ENCODE results near the gene DDX3X. TPM values are rescaled to one million over a fixed set of nuclear protein-coding genes. Genes with fewer than 3 reads are reported as not detected.

Gene DDX3X
- total RNA-seq, 1 experiment from 2014 or later, result 228 TPM

DNA sequence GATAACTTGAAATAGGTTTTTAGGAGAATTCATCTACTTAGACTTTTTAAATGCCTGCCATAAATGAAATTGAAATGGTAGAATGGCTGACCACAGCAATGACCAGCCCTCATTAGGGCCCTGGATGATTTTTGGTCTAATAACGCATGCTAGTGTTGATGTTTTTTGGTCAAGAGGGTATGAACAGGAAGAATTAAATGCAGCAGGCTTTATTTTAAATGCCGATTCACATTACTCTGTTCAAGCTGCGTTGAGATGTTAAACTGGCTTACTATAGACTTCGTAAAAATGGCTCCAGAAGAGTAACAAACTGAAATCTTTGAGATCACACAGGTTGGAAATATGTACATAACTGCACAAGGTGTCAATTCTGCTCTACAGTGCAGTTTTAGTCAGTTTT is 14.6 kb downstream of the DDX3X start (continued):
- TF ChIP-seq USF1 (CRISPR knock-in tag; IDR thresholded peaks at IDR 0.05) (no peak), E2F1 (CRISPR knock-in tag; IDR thresholded peaks at IDR 0.05) (no peak), CREB1 (CRISPR knock-in tag; IDR thresholded peaks at IDR 0.05) (no peak), STAT6 (CRISPR knock-in tag; conservative IDR thresholded peaks at IDR 0.05; ENCODE audit: low read depth) (no peak)
- TF ChIP-seq, protein P1, sequence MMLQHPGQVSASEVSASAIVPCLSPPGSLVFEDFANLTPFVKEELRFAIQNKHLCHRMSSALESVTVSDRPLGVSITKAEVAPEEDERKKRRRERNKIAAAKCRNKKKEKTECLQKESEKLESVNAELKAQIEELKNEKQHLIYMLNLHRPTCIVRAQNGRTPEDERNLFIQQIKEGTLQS (CRISPR knock-in tag; conservative IDR thresholded peaks at IDR 0.05), result no peak

DNA sequence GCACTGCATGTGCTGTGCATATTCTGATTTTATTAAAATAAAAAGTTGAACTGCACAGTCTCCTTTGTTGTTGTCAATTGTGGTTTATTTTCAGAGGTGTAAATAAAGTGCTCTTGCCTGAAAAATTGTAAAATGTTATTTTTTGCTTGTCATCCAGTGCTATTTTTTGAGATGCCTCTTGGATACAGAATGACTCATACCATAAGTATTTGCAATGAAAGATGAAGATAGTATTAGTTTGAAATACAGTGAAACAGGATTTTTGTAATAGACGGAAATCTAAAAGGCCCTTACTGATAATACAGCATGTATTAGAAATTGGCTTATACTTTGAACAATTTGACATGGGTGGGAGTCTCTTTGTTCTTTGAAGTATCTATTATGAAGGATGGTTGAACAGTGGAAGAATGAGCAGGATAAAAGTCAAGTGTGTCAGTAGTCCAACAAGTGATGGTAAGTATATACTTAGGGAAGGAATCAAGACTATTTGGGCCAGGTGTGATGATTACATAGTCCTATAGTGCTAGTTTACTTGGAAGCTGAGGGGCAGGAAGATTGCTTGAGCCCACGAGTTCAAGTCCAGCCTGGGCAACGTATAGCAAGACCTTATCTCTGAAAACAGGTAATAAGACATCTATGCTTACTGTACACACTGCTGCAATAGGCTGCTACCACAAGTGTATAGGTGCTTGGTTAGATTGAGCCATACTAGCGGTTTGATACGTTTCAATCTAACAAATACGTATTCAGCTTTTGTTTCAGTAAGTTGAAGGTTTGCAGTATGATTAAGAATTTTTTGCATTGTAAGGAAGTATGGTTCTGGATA is 16.4 kb downstream of the DDX3X start:
- peak overlapping the region; percentile 54 for H3K27ac Mint-ChIP-seq
- peaks cover 18% of the 10 kb centered on the region for H3K4me1 Mint-ChIP-seq
- ATAC-seq, result peak; percentile 31; the same call in 1 of the 2 replicates
- POLR2A ChIA-PET, result no interaction called here
- H3K9me3 Mint-ChIP-seq, result no peaks in the 10 kb centered on the region
- CTCF ChIA-PET, result no interaction called here
- no peak for DNase-seq (ENCODE audit: low spot score)
- peak; percentile 82; the same call in 1 of the 2 replicates for TF ChIP-seq NFATC4 (CRISPR knock-in tag; IDR thresholded peaks at IDR 0.05)
- TF ChIP-seq ZNF532 (CRISPR knock-in tag; IDR thresholded peaks at IDR 0.05; ENCODE audit: borderline replicate concordance), result peak; percentile 10; the same call in 1 of the 2 replicates
- peak; percentile 76; the same call in 1 of the 2 replicates for TF ChIP-seq ERG (CRISPR knock-in tag; IDR thresholded peaks at IDR 0.05)
- TF ChIP-seq, protein P2, sequence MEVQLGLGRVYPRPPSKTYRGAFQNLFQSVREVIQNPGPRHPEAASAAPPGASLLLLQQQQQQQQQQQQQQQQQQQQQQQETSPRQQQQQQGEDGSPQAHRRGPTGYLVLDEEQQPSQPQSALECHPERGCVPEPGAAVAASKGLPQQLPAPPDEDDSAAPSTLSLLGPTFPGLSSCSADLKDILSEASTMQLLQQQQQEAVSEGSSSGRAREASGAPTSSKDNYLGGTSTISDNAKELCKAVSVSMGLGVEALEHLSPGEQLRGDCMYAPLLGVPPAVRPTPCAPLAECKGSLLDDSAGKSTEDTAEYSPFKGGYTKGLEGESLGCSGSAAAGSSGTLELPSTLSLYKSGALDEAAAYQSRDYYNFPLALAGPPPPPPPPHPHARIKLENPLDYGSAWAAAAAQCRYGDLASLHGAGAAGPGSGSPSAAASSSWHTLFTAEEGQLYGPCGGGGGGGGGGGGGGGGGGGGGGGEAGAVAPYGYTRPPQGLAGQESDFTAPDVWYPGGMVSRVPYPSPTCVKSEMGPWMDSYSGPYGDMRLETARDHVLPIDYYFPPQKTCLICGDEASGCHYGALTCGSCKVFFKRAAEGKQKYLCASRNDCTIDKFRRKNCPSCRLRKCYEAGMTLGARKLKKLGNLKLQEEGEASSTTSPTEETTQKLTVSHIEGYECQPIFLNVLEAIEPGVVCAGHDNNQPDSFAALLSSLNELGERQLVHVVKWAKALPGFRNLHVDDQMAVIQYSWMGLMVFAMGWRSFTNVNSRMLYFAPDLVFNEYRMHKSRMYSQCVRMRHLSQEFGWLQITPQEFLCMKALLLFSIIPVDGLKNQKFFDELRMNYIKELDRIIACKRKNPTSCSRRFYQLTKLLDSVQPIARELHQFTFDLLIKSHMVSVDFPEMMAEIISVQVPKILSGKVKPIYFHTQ (CRISPR knock-in tag; IDR thresholded peaks at IDR 0.05), result peak; percentile 93
- peak; percentile 51 for TF ChIP-seq ZNF425 (CRISPR knock-in tag; conservative IDR thresholded peaks at IDR 0.05)
- TF ChIP-seq PRRX2 (CRISPR knock-in tag; IDR thresholded peaks at IDR 0.05), result peak; percentile 87
- no peak for TF ChIP-seq IRF1 (CRISPR knock-in tag; IDR thresholded peaks at IDR 0.05)
- TF ChIP-seq SOX15 (CRISPR knock-in tag; IDR thresholded peaks at IDR 0.05), result no peak
- peak; percentile 9; the same call in 1 of the 2 replicates for TF ChIP-seq OVOL2 (CRISPR knock-in tag; IDR thresholded peaks at IDR 0.05; ENCODE audit: borderline replicate concordance)
- peak; percentile 77; the same call in 1 of the 2 replicates for TF ChIP-seq ZNF671 (CRISPR knock-in tag; IDR thresholded peaks at IDR 0.05)
- TF ChIP-seq SMAD4 (CRISPR knock-in tag; IDR thresholded peaks at IDR 0.05), result no peak
- H3K27me3 Mint-ChIP-seq (ENCODE audit: low read depth), result no peaks in the 10 kb centered on the region
- no peak overlapping the region for H3K4me3 Mint-ChIP-seq
- H3K36me3 Mint-ChIP-seq, result peaks cover 38% of the 10 kb centered on the region
